H1 (cell line): ENCODE results near the gene TMEM107. TPM values are rescaled to one million over a fixed set of nuclear protein-coding genes. Genes with fewer than 3 reads are reported as not detected.

Experiments
- CHD7 ChIP-seq: fragments of 300-600 bp; sonication (generic); IDR thresholded peaks from 2 replicates; pipeline ENCODE4 v1.7.1; 2012; ENCODE audit warnings: low read length, moderate library complexity, mild to moderate bottlenecking, inconsistent platforms; ENCODE audit not compliant: insufficient replicate concordance
- KDM4A ChIP-seq: IDR thresholded peaks from one replicate; pipeline ENCODE4 v1.7.1; 2012; ENCODE audit warnings: low read depth, mild to moderate bottlenecking, moderate library complexity, low read length, inconsistent platforms; ENCODE audit not compliant: severe bottlenecking
- MAX ChIP-seq: IDR thresholded peaks from 2 replicates; pipeline ENCODE4 v1.6.1; 2012; ENCODE audit warnings: inconsistent platforms
- RBBP5 ChIP-seq: IDR thresholded peaks from 2 replicates; pipeline ENCODE4 v1.7.1; 2012; ENCODE audit warnings: low read depth, mild to moderate bottlenecking, inconsistent platforms, low read length, moderate library complexity, borderline replicate concordance
- SP2 ChIP-seq: IDR thresholded peaks from 2 replicates; pipeline ENCODE4 v1.6.1; 2012; ENCODE audit warnings: mild to moderate bottlenecking, low read length, inconsistent platforms
- TAF1 ChIP-seq: IDR thresholded peaks from 2 replicates; pipeline ENCODE4 v1.6.1; 2011; ENCODE audit warnings: mild to moderate bottlenecking, low read depth, low read length
- polyA plus RNA-seq, 7 experiments: library from polyadenylated mRNA; depleted of rRNA in 3 of 7; stranded (reverse) in 5 of 7; unstranded in 2 of 7; fragments of >200 nt in 5 of 7; fragments of 200-250 nt in 2 of 7; gene quantifications; 1 replicate in 5 of 7; 2 replicates in 1 of 7; 4 replicates in 1 of 7; pipeline versions ENCODE4 v1.2.1 to v1.2.3, GENCODE V29; 2011 to 2013; ENCODE audit warnings: missing spikeins in 2 of 7, mixed read lengths in 2 of 7
- total RNA-seq: library from RNA; stranded (reverse); fragmentation: NEBNext Ultra II Directional; extraction: Animal tissue kit (Norgen Biotek cat#: 25700); gene quantifications from 2 replicates; pipeline ENCODE4 v1.2.1, GENCODE V29; 2021
- TF ChIP-seq, protein P1 (sequence below): IDR thresholded peaks from 2 replicates; pipeline ENCODE4 v1.6.1; 2012; ENCODE audit warnings: low read length, inconsistent platforms

The TMEM107 gene
- total and polyA plus RNA-seq, 2 of the 8 experiments (the other 6 are each of a cell fraction or from before 2014, with no cell fraction given), result 17.3 to 21.5 TPM

DNA sequence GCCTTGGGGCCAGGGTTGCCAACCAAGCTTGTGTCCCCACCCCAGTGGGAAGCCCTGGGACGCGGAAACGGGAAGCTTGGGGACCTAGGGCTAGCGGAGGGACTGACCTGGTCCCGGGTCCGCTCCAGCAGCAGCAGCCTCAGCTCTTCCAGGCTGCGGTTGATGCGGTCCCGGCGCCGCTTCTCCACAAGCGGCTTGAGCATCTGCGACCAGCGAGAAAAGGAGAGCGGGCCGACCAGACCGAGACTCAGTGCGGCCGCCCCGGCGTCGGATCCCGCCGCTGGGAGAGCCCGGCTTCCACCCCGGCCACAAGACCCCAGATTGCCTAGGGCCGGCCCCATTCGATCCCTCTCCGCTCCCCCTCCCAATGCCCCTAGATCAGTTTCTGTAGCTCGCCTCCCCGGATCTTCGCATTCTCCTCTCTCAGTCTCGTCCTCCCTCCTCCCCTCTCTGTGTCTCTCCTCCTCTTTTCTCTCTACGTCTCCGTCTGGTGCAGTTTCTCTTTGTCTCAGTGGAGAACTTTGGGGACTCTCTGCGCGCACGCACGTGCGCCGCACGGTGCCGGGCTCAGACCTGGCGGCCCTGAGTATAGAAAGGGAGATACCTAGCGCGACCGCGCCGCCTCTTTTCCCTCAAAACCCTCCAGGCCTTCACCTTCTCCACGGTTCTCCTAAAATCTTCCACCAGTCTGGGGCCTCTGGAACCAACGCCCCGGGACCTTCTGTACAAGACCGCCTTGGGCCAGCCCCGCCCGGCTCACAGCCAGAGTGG is 53.1 kb downstream of the TMEM107 start (continued):
- TF ChIP-seq CHD7 (no peak), SP2 (no peak), KDM4A (peak; percentile 31), RBBP5 (peak; percentile 58; the same call in 1 of the 2 replicates), MAX (peak; percentile 65), TAF1 (no peak)
- TF ChIP-seq, protein P1, sequence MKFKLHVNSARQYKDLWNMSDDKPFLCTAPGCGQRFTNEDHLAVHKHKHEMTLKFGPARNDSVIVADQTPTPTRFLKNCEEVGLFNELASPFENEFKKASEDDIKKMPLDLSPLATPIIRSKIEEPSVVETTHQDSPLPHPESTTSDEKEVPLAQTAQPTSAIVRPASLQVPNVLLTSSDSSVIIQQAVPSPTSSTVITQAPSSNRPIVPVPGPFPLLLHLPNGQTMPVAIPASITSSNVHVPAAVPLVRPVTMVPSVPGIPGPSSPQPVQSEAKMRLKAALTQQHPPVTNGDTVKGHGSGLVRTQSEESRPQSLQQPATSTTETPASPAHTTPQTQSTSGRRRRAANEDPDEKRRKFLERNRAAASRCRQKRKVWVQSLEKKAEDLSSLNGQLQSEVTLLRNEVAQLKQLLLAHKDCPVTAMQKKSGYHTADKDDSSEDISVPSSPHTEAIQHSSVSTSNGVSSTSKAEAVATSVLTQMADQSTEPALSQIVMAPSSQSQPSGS, result no peak
